ENCODE measurements around the gene ZG16B. TPM values are rescaled to one million over a fixed set of nuclear protein-coding genes. Genes with fewer than 3 reads are reported as not detected.

ZG16B gene
- total RNA-seq, 1 experiment from 2014 or later: 0.34 TPM

DNA sequence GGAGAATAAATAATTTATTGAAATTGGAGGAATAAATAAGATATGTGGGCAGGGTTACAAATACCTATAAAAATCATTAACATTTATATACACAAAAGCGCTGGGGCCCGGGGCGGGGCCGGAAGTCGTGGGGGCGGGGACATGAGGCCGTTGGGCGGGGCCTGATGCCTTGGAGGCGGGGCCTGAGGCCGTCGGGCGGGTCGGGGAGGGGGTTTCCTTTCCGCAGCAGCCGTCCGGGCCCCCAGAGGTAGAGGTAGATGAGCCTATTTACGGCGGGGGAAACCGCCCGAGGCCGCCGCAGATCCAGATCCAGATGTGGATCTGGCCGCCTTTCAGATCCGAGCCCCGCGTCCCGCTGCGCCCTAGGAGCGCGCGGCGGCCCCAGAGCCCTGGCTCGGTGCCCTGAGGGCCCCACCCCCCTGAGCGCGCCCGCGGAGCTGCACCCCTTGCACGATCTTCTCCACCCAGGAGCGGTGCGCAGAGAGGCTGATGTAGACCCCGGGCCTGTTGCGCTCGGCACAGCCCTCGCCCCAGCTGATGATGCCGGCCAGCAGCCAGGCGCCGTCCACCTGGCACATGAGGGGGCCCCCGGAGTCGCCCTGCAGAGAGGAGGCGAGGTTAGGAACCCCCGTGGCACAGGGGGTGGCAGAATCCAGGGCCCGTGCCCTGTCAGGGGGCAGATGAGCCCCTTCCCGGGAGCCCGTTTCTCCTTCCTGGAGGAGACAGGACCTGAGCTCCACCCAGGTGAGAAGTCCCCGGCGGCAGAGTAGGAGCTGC lies 22.8 kb downstream of the ZG16B start:
- Histone ChIP-seq H3K27me3 (replicated peaks; ENCODE audit: control insufficient read depth, insufficient read depth, low read length) (no peaks in the 10 kb centered on the region), H3K4me1 (peaks cover 21% of the 10 kb centered on the region), H3K36me3 (ENCODE audit: control insufficient read depth, insufficient read depth, low read length) (peaks cover 18% of the 10 kb centered on the region), H3K9me3 (0 out of 2 replicates have a peak, but pooled peaks cover 5% of the 10 kb centered on the region), H3K4me3 (ENCODE audit: low read depth, low read length) (no peak overlapping the region)
- TF ChIP-seq, protein P1, sequence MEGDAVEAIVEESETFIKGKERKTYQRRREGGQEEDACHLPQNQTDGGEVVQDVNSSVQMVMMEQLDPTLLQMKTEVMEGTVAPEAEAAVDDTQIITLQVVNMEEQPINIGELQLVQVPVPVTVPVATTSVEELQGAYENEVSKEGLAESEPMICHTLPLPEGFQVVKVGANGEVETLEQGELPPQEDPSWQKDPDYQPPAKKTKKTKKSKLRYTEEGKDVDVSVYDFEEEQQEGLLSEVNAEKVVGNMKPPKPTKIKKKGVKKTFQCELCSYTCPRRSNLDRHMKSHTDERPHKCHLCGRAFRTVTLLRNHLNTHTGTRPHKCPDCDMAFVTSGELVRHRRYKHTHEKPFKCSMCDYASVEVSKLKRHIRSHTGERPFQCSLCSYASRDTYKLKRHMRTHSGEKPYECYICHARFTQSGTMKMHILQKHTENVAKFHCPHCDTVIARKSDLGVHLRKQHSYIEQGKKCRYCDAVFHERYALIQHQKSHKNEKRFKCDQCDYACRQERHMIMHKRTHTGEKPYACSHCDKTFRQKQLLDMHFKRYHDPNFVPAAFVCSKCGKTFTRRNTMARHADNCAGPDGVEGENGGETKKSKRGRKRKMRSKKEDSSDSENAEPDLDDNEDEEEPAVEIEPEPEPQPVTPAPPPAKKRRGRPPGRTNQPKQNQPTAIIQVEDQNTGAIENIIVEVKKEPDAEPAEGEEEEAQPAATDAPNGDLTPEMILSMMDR (IDR thresholded peaks at IDR 0.05; ENCODE audit: insufficient read depth in 1 of 2, low read depth in 1 of 2, low read length in 1 of 2, severe bottlenecking in 1 of 2, unreplicated experiment in 1 of 2): no peak
- BruUV-seq (replicated peaks): no TSS peak
- ChIA-PET CTCF (interaction anchor here (2.0 kb wide), 1 partner anchor 14 kb away, joined by 6 read pairs; no protein-coding TSS in a partner anchor), POLR2A (no interaction called here)
- H3K4me1 Mint-ChIP-seq (ENCODE audit: low read depth, unreplicated experiment): peaks cover 25% of the 10 kb centered on the region
- peaks cover 84% of the 10 kb centered on the region for H3K36me3 Mint-ChIP-seq (ENCODE audit: insufficient read depth, unreplicated experiment)
- intact Hi-C loops (cut with micrococcal nuclease; ENCODE audit: unreplicated experiment): no loop called here
- DNase-seq: peak in 1 of 2 experiments; percentile 9
- H3K27ac Mint-ChIP-seq (ENCODE audit: unreplicated experiment): no peak overlapping the region
- no peak overlapping the region for H3K4me3 Mint-ChIP-seq (ENCODE audit: unreplicated experiment)
- H3K9me3 Mint-ChIP-seq (ENCODE audit: unreplicated experiment): peaks cover 12% of the 10 kb centered on the region
- no peaks in the 10 kb centered on the region for H3K27me3 Mint-ChIP-seq (ENCODE audit: insufficient read depth, unreplicated experiment)

DNA sequence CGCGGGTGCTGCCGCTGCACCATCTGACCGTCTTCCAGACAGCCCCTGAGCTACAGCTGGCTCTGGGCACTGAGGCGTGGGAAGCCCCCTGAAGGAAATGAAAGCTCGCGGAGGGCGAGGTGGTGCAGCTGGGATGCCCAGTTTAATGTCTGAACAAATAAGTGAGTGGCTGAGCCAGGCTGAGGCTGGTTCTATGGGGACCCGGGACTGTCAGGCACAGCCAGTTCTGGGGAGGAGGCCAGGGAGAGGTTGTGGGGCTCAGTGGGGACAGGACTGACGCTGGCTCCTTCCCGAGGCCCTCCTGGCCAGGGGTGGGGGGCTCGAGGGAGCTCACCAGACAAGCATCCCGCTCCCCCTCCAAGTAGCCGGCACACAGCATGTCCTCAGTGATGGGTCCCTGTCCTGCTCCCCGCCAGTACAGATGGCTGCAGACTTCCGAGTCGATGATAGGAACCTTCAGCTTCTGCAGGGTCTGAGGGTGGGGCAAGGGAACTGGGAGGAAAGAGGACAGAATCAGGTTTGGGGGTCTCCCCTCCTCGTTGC lies 23.5 kb downstream of the ZG16B start:
- Histone ChIP-seq H3K4me1 (peaks cover 15% of the 10 kb centered on the region; the same call in 1 of the 2 replicates), H3K9me3 (0 out of 2 replicates have a peak, but pooled peaks cover 5% of the 10 kb centered on the region), H3K27me3 (replicated peaks; ENCODE audit: control insufficient read depth, insufficient read depth, low read length) (no peaks in the 10 kb centered on the region), H3K4me3 (ENCODE audit: low read depth, low read length) (no peak overlapping the region), H3K36me3 (ENCODE audit: control insufficient read depth, insufficient read depth, low read length) (peaks cover 18% of the 10 kb centered on the region)
- intact Hi-C loops (cut with micrococcal nuclease; ENCODE audit: unreplicated experiment): no loop called here
- peaks cover 91% of the 10 kb centered on the region for H3K36me3 Mint-ChIP-seq (ENCODE audit: insufficient read depth, unreplicated experiment)
- H3K4me3 Mint-ChIP-seq (ENCODE audit: unreplicated experiment): no peak overlapping the region
- TF ChIP-seq, protein P1 (IDR thresholded peaks at IDR 0.05; ENCODE audit: insufficient read depth in 1 of 2, low read depth in 1 of 2, low read length in 1 of 2, severe bottlenecking in 1 of 2, unreplicated experiment in 1 of 2): no peak
- peaks cover 25% of the 10 kb centered on the region for H3K4me1 Mint-ChIP-seq (ENCODE audit: low read depth, unreplicated experiment)
- no peak overlapping the region for H3K27ac Mint-ChIP-seq (ENCODE audit: unreplicated experiment)
- BruUV-seq (replicated peaks): no TSS peak
- ChIA-PET CTCF (interaction anchor here (2.0 kb wide), 1 partner anchor 14 kb away, joined by 6 read pairs; no protein-coding TSS in a partner anchor), POLR2A (interaction anchor here (0.5 kb wide), 1 partner anchor 46 kb away, joined by 4 read pairs; no protein-coding TSS in a partner anchor)
- peak in 1 of 2 experiments; percentile 22 for DNase-seq
- H3K27me3 Mint-ChIP-seq (ENCODE audit: insufficient read depth, unreplicated experiment): no peaks in the 10 kb centered on the region
- H3K9me3 Mint-ChIP-seq (ENCODE audit: unreplicated experiment): peaks cover 12% of the 10 kb centered on the region

DNA sequence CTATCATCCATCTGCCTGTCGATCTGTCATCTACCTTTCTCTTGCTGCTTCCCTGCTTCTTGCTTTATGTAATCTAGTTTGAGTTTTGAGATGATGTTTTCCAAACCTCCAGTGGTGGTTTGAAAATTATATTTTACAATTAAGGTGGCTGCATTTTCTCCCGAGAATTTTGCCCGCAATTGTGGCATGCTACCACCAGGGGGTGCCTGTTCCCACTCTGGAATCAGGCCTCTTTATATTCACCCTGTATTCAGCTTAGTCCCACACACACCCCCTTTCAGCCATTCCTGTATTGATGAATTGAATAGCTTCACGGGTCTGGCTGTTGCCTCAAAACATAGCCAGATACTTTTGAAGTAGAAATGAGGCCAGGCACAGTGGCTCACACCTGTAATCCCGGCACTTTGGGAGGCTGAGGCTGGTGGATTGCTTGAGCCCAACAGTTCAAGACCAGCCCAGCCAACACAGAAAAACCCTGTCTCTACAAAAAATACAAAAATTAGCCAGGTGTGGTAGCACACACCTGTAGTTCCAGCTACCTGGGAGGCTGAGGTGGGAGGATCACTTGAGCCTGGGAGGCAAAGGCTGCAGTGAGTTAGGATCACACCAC lies 24.7 kb downstream of the ZG16B start:
- H3K36me3 ChIP-seq (ENCODE audit: control insufficient read depth, insufficient read depth, low read length): peaks cover 18% of the 10 kb centered on the region
- no peaks in the 10 kb centered on the region for H3K27me3 ChIP-seq (replicated peaks; ENCODE audit: control insufficient read depth, insufficient read depth, low read length)
- TF ChIP-seq, protein P1 (IDR thresholded peaks at IDR 0.05; ENCODE audit: insufficient read depth in 1 of 2, low read depth in 1 of 2, low read length in 1 of 2, severe bottlenecking in 1 of 2, unreplicated experiment in 1 of 2): peak; percentile 69 to 82
- Mint-ChIP-seq H3K4me1 (ENCODE audit: low read depth, unreplicated experiment) (peaks cover 15% of the 10 kb centered on the region), H3K9me3 (ENCODE audit: unreplicated experiment) (peaks cover 12% of the 10 kb centered on the region), H3K4me3 (ENCODE audit: unreplicated experiment) (peak overlapping the region; percentile 20), H3K27me3 (ENCODE audit: insufficient read depth, unreplicated experiment) (no peaks in the 10 kb centered on the region), H3K27ac (ENCODE audit: unreplicated experiment) (peak overlapping the region; percentile 87), H3K36me3 (ENCODE audit: insufficient read depth, unreplicated experiment) (peaks cover 85% of the 10 kb centered on the region)
- POLR2A ChIA-PET: no interaction called here
- CTCF ChIA-PET: interaction anchor here (0.7 to 2.0 kb wide), 2 partner anchors 13 to 15 kb away, joined by 4 to 6 read pairs; no protein-coding TSS in a partner anchor
- no peak overlapping the region for H3K4me3 ChIP-seq (ENCODE audit: low read depth, low read length)
- H3K4me1 ChIP-seq: peaks cover 10% of the 10 kb centered on the region; the same call in 1 of the 2 replicates
- intact Hi-C loops (cut with micrococcal nuclease; ENCODE audit: unreplicated experiment): loop anchor here (5.0 kb wide), 1 partner anchor 103 kb away; the partner anchor contains the start of gene SRRM2
- no peak for DNase-seq
- no TSS peak for BruUV-seq (replicated peaks)
- 0 out of 2 replicates have a peak, but pooled peaks cover 5% of the 10 kb centered on the region for H3K9me3 ChIP-seq
